KOPT-K1 (cell line): ENCODE measurements around the gene SMG5.
"Not testable (repeated sequence)": the region's sequence is repeated elsewhere in the genome, so short reads cannot be mapped to it uniquely, and the experiment has no call there.

Experiments
- H3K27ac ChIP-seq: fragments of 200-600 bp; sonication (generic); 2 replicates; pipeline ENCODE4 v1.5.1; 2016; ENCODE audit warnings: antibody characterized with exemption, mild to moderate bottlenecking, low read depth, low read length; ENCODE audit not compliant: poor library complexity, severe bottlenecking
- H3K36me3 ChIP-seq: fragments of 200-600 bp; sonication (generic); 2 replicates; pipeline ENCODE4 v1.5.1; 2017; ENCODE audit warnings: antibody characterized with exemption, mild to moderate bottlenecking, low read length, moderate library complexity; ENCODE audit not compliant: insufficient read depth
- H3K9me3 ChIP-seq: fragments of 200-600 bp; sonication (generic); 2 replicates; pipeline ENCODE4 v1.5.1; 2017; ENCODE audit warnings: antibody characterized with exemption, low read length, mild to moderate bottlenecking; ENCODE audit not compliant: insufficient read depth, poor library complexity, severe bottlenecking

Gene SMG5

GRCh38 chr1:156282479-156283222, at the start of gene SMG5:
Gene SMG5, minus strand, starts transcription at chr1:156282825. Its CDS starts 145 bp downstream, at chr1:156282680.
- peaks cover 29% of the 10 kb centered on the region for H3K36me3 ChIP-seq
- H3K9me3 ChIP-seq, result no peaks in the 10 kb centered on the region
- peak within 1 kb of the TSS; percentile 81 for H3K27ac ChIP-seq

GRCh38 chr1:156323179-156323578, 40.6 kb upstream of the SMG5 start:
- not testable (repeated sequence) for H3K9me3 ChIP-seq, H3K27ac ChIP-seq
- H3K36me3 ChIP-seq, result peaks cover 89% of the 10 kb centered on the region

GRCh38 chr1:156320560-156320959, 37.9 kb upstream of the SMG5 start:
- Histone ChIP-seq H3K36me3 (peaks cover 99% of the 10 kb centered on the region), H3K9me3 (no peaks in the 10 kb centered on the region), H3K27ac (no peak overlapping the region)

GRCh38 chr1:156319664-156320063, 37.0 kb upstream of the SMG5 start:
- H3K36me3 ChIP-seq, result peaks cover 99% of the 10 kb centered on the region

GRCh38 chr1:156316909-156317308, 34.3 kb upstream of the SMG5 start:
- no peaks in the 10 kb centered on the region for H3K9me3 ChIP-seq
- peaks cover 100% of the 10 kb centered on the region for H3K36me3 ChIP-seq

More at GRCh38 chr1:156319664-156320063, 37.0 kb upstream of the SMG5 start:
- Histone ChIP-seq H3K9me3 (no peaks in the 10 kb centered on the region), H3K27ac (no peak overlapping the region)

GRCh38 chr1:156310962-156311361, 28.3 kb upstream of the SMG5 start:
- H3K9me3 ChIP-seq, result no peaks in the 10 kb centered on the region
- peaks cover 100% of the 10 kb centered on the region for H3K36me3 ChIP-seq
- no peak overlapping the region for H3K27ac ChIP-seq

More at GRCh38 chr1:156316909-156317308, 34.3 kb upstream of the SMG5 start:
- H3K27ac ChIP-seq, result no peak overlapping the region

- peaks cover 97% of the 10 kb centered on the region for H3K36me3 ChIP-seq
- H3K27ac ChIP-seq, result no peak overlapping the region
- H3K9me3 ChIP-seq, result no peaks in the 10 kb centered on the region
These were observed 25.5 kb upstream of the SMG5 start for GRCh38 chr1:156308078-156308477.

GRCh38 chr1:156305215-156305614, 22.6 kb upstream of the SMG5 start:
- peaks cover 71% of the 10 kb centered on the region for H3K36me3 ChIP-seq
- H3K9me3 ChIP-seq, result no peaks in the 10 kb centered on the region
- H3K27ac ChIP-seq, result no peak overlapping the region

GRCh38 chr1:156303241-156303640, 20.6 kb upstream of the SMG5 start:
- H3K9me3 ChIP-seq, result no peaks in the 10 kb centered on the region
- H3K36me3 ChIP-seq, result peaks cover 52% of the 10 kb centered on the region
- H3K27ac ChIP-seq, result no peak overlapping the region

GRCh38 chr1:156298852-156299357, 16.3 kb upstream of the SMG5 start, which contains the start of gene VHLL:
Gene VHLL, minus strand, starts transcription at chr1:156299307. Its CDS starts 118 bp downstream, at chr1:156299189.
- no peak within 1 kb of the TSS for H3K27ac ChIP-seq
- no peaks in the 10 kb centered on the region for H3K9me3 ChIP-seq
- H3K36me3 ChIP-seq, result peaks cover 12% of the 10 kb centered on the region; the same call in 1 of the 2 replicates

GRCh38 chr1:156295391-156295947, 12.8 kb upstream of the SMG5 start, which contains the start of gene GLMP:
Gene GLMP, minus strand, starts transcription at chr1:156295679. Its CDS starts 34 bp downstream, at chr1:156295645.
- Histone ChIP-seq H3K9me3 (no peaks in the 10 kb centered on the region), H3K36me3 (peaks cover 29% of the 10 kb centered on the region; the same call in 1 of the 2 replicates), H3K27ac (peak within 1 kb of the TSS; percentile 61)

- no peak overlapping the region for H3K27ac ChIP-seq
- peaks cover 30% of the 10 kb centered on the region; the same call in 1 of the 2 replicates for H3K36me3 ChIP-seq
- no peaks in the 10 kb centered on the region for H3K9me3 ChIP-seq
These were observed 11.3 kb upstream of the SMG5 start for GRCh38 chr1:156293895-156294294.

GRCh38 chr1:156293098-156293434, 10.4 kb upstream of the SMG5 start:
- Histone ChIP-seq H3K27ac (no peak overlapping the region), H3K36me3 (peaks cover 37% of the 10 kb centered on the region; the same call in 1 of the 2 replicates), H3K9me3 (no peaks in the 10 kb centered on the region)

GRCh38 chr1:156291226-156292061, 8.8 kb upstream of the SMG5 start:
- H3K9me3 ChIP-seq, result no peaks in the 10 kb centered on the region
- H3K27ac ChIP-seq, result no peak overlapping the region

GRCh38 chr1:156289857-156290256, 7.2 kb upstream of the SMG5 start:
- Histone ChIP-seq H3K36me3 (peaks cover 37% of the 10 kb centered on the region; the same call in 1 of the 2 replicates), H3K27ac (no peak overlapping the region), H3K9me3 (no peaks in the 10 kb centered on the region)

More at GRCh38 chr1:156291226-156292061, 8.8 kb upstream of the SMG5 start:
- H3K36me3 ChIP-seq, result peaks cover 37% of the 10 kb centered on the region; the same call in 1 of the 2 replicates
